NT2/D1 (cell line): Measurements from ENCODE around the gene FGD5.

Experiments
- SUZ12 ChIP-seq: IDR thresholded peaks from 2 replicates; pipeline ENCODE4 v1.6.1; 2011; ENCODE audit not compliant: insufficient read length, insufficient read depth; ENCODE audit errors: extremely low read depth
- ZNF274 ChIP-seq: IDR thresholded peaks from 2 replicates; pipeline ENCODE4 v1.6.1; 2011; ENCODE audit warnings: mild to moderate bottlenecking, low read depth, low read length

DNA sequence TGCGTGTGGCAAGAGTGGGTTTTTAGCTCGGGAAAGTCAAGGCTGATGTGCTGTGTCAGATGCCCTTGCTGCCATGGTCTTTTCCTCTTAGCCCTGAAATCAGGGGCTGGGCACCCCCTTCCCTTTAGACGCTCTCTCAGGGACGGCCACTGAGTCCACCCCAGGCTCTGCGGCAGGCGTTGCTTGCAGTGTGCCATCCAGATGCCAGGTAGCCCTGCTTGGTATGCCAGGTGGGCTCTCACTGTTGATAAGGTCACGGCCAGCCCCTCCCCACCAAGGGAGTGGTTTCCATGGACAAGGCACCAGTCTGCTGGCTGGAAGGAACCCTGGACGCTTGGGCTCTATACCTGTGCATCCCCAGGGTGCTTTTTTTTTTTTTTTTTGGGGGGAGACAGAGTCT lies 24.6 kb downstream of the FGD5 start:
- no peak for TF ChIP-seq ZNF274
- no peak for TF ChIP-seq SUZ12
